A673 (cell line): Measurements from ENCODE around the gene SPDL1. TPM values are rescaled to one million over a fixed set of nuclear protein-coding genes. Genes with fewer than 3 reads are reported as not detected.

ENCODE experiments used
- BruUV-seq: library from RNA; stranded (reverse); fragments of 400-500 nt; replicated peaks from 2 replicates; lab custom pipeline; 2021; lab: Mats Ljungman, UMichigan
- CTCF ChIA-PET: fragments of 300-600 bp; sonication (Branson Sonifier 250); formaldehyde crosslinking; loops from one replicate; lab custom pipeline; 2022; ENCODE audit warnings: antibody characterized with exemption; lab: Charles Lee
- POLR2A ChIA-PET: fragments of 300-600 bp; sonication (Branson Sonifier 250); formaldehyde crosslinking; loops from one replicate; lab custom pipeline; 2022; ENCODE audit warnings: antibody characterized with exemption; ENCODE audit not compliant: low non-redundant PET; lab: Charles Lee
- DNase-seq: peaks from one replicate; pipeline ENCODE4 v3.0.0-alpha.2; 2015; ENCODE audit warnings: low spot score
- H3K27ac ChIP-seq: fragments of 200-600 bp; sonication (generic); 2 replicates; pipeline ENCODE4 v1.5.1; 2016; ENCODE audit warnings: mixed run types, low read depth, mild to moderate bottlenecking, mixed read lengths, antibody characterized with exemption, low read length; ENCODE audit not compliant: poor library complexity, severe bottlenecking
- H3K27me3 ChIP-seq: fragments of 200-600 bp; sonication (generic); replicated peaks from 2 replicates; pipeline ENCODE4 v1.6.1; 2017; ENCODE audit warnings: mixed run types, low read depth, mild to moderate bottlenecking, mixed read lengths, antibody characterized with exemption, low read length; ENCODE audit not compliant: insufficient read depth, poor library complexity
- H3K36me3 ChIP-seq: fragments of 200-600 bp; sonication (generic); 2 replicates; pipeline ENCODE4 v1.6.1; 2016; ENCODE audit warnings: mixed run types, mild to moderate bottlenecking, mixed read lengths, antibody characterized with exemption, low read length; ENCODE audit not compliant: insufficient read depth, poor library complexity, severe bottlenecking
- H3K4me1 ChIP-seq: fragments of 200-600 bp; sonication (generic); 2 replicates; pipeline ENCODE4 v1.6.1; 2017; ENCODE audit warnings: mixed run types, mild to moderate bottlenecking, mixed read lengths, antibody characterized with exemption, low read length; ENCODE audit not compliant: insufficient read depth, poor library complexity, severe bottlenecking
- H3K4me3 ChIP-seq: fragments of 200-600 bp; sonication (generic); 2 replicates; pipeline ENCODE4 v1.5.1; 2016; ENCODE audit warnings: low read depth, mixed run types, mild to moderate bottlenecking, mixed read lengths, low read length; ENCODE audit not compliant: poor library complexity, severe bottlenecking
- H3K9me3 ChIP-seq: fragments of 200-600 bp; sonication (generic); 2 replicates; pipeline ENCODE4 v1.6.1; 2016; ENCODE audit warnings: mixed run types, low read depth, mild to moderate bottlenecking, mixed read lengths, antibody characterized with exemption, low read length; ENCODE audit not compliant: poor library complexity, severe bottlenecking
- CTCF ChIP-seq: fragments of 300-800, 200-600 bp; sonication (generic); conservative IDR thresholded peaks from 2 replicates; pipeline ENCODE4 v1.5.1; 2017; ENCODE audit warnings: low read depth, mild to moderate bottlenecking, antibody characterized with exemption, low read length, moderate library complexity, mixed read lengths
- EZH2 ChIP-seq: fragments of 200-600 bp; sonication (generic); IDR thresholded peaks from 2 replicates; pipeline ENCODE4 v1.6.1; 2017; ENCODE audit warnings: borderline replicate concordance, low read depth, mild to moderate bottlenecking, mixed read lengths, antibody characterized with exemption, low read length; ENCODE audit not compliant: poor library complexity, severe bottlenecking
- intact Hi-C: fragments of 100-400 bp; cut with micrococcal nuclease; formaldehyde crosslinking; loops from one replicate; pipeline ENCODE4 v1.10.0; 2022; ENCODE audit not compliant: unreplicated experiment
- total RNA-seq: library from RNA; stranded (reverse); gene quantifications from 2 replicates; pipeline ENCODE4 v1.2.3, GENCODE V29; 2021

The SPDL1 gene
- total RNA-seq, 1 experiment from 2014 or later = 57.6 TPM

DNA sequence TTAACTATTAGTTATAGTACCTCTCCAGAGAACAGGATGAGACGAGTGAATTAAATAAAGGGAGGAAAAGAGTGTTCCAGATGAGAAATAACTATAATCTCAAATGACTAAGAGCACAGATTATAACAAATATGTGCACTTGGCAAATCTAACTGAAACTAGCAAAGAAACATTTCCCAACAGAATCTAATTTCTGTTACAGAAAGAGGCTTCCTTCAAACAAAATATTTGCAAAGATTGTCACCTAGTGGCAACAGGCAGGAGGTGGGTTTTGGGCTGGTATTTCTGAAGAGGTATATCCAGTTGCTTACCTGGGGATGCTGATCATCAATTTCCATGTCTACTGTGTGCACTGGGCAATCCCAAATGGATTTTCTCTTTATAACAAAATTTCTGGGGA is 5.6 kb upstream of the SPDL1 start:
- DNase-seq = no peak
- BruUV-seq = no TSS peak
- H3K36me3 ChIP-seq = no peaks in the 10 kb centered on the region
- peaks cover 61% of the 10 kb centered on the region for H3K27me3 ChIP-seq
- peaks cover 4% of the 10 kb centered on the region for H3K4me1 ChIP-seq
- intact Hi-C loops = loop anchor here (10.0 kb wide), 1 partner anchor 873 kb away; no protein-coding TSS in a partner anchor
- no peak overlapping the region for H3K27ac ChIP-seq
- no peaks in the 10 kb centered on the region for H3K9me3 ChIP-seq
- 0 out of 2 replicates have a peak, but pooled peaks have one; percentile 19 for TF ChIP-seq CTCF
- no peak for TF ChIP-seq EZH2
- CTCF ChIA-PET = no interaction called here
- POLR2A ChIA-PET = no interaction called here
- H3K4me3 ChIP-seq = no peak overlapping the region

DNA sequence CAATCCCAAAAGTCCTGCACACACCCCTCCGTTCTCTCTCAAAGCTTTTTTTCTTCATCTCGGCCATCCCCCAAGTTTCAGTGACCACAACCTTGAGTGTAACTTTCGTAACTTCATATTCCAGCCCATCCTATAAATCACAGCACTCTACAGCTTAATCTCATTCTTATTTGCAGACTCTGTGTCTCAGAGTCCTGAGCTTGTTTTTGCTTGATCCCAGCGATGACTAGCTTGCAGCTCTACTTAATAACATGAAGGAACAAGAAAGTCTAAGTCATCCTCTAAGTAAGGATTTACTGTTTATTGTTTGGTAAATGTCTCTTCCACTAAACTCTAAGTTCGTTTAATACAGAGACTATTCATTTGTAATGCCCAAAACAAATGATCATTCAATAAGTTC is 2.6 kb upstream of the SPDL1 start:
- H3K27me3 ChIP-seq = peaks cover 31% of the 10 kb centered on the region
- TF ChIP-seq CTCF (no peak), EZH2 (no peak)
- no peaks in the 10 kb centered on the region for H3K36me3 ChIP-seq
- CTCF ChIA-PET = interaction anchor here (0.6 kb wide), 1 partner anchor 614 kb away, joined by 5 read pairs; no protein-coding TSS in a partner anchor
- no peaks in the 10 kb centered on the region for H3K9me3 ChIP-seq
- peaks cover 6% of the 10 kb centered on the region for H3K4me1 ChIP-seq
- DNase-seq = no peak
- H3K27ac ChIP-seq = no peak overlapping the region
- intact Hi-C loops = loop anchor here (2.0 to 5.0 kb wide), 3 partner anchors 279 to 636 kb away; partner anchors contain the start of gene SLIT3
- no TSS peak for BruUV-seq
- POLR2A ChIA-PET = no interaction called here
- H3K4me3 ChIP-seq = no peak overlapping the region

DNA sequence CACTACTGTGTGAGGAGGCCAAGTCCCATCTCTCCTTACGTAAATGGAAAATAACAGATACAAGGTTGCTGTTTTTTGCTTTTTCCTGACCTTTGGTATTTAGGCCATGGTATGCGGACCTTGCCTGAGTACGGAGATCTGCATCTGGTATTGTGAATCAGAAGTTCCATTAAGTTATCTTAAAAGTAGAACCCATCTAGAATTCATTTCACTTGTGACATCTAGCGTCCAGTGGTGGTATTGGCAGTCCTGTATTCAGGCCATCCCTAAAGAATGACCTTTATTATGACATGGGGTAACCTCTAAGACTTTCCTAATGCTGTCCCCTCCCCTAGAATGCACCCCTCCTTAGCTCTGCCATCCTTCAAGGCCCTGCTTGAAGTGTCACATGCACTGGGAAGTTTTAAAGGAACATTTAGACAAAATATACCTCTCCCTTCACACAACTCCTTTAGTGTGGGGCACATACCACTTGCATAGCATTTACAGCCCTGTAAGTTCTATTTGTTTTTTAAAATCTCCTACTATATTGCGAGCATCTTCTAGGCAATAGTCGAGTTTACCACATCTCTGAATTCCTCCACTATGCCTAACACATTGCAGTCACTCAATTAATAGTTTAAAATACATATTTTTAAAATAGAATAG is 1.9 kb upstream of the SPDL1 start:
- H3K27ac ChIP-seq = no peak overlapping the region
- ChIA-PET POLR2A (no interaction called here), CTCF (no interaction called here)
- intact Hi-C loops = loop anchor here (2.0 to 5.0 kb wide), 3 partner anchors 279 to 636 kb away; partner anchors contain the start of gene SLIT3
- BruUV-seq = no TSS peak
- H3K4me1 ChIP-seq = peaks cover 6% of the 10 kb centered on the region
- no peaks in the 10 kb centered on the region for H3K36me3 ChIP-seq
- H3K9me3 ChIP-seq = no peaks in the 10 kb centered on the region
- H3K27me3 ChIP-seq = peaks cover 24% of the 10 kb centered on the region
- peak; percentile 54 for DNase-seq
- no peak overlapping the region for H3K4me3 ChIP-seq
- TF ChIP-seq EZH2 (no peak), CTCF (peak; percentile 64)
